Ishikawa (cell line): ENCODE results near the gene LRIT1.

ENCODE experiments used
- CEBPB ChIP-seq: IDR thresholded peaks from 2 replicates; pipeline ENCODE4 v1.6.1; 2012
- CREB1 ChIP-seq: IDR thresholded peaks from 2 replicates; pipeline ENCODE4 v1.6.1; 2012; ENCODE audit warnings: low read depth
- EGR1 ChIP-seq: IDR thresholded peaks from 2 replicates; pipeline ENCODE4 v1.6.1; 2012
- EP300 ChIP-seq: IDR thresholded peaks from 2 replicates; pipeline ENCODE4 v1.6.1; 2012; ENCODE audit warnings: borderline replicate concordance
- FOXM1 ChIP-seq: IDR thresholded peaks from 2 replicates; pipeline ENCODE4 v1.6.1; 2012; ENCODE audit warnings: low read depth, borderline replicate concordance
- MAX ChIP-seq: IDR thresholded peaks from 2 replicates; pipeline ENCODE4 v1.6.1; 2012
- NFIC ChIP-seq: IDR thresholded peaks from 2 replicates; pipeline ENCODE4 v1.6.1; 2012
- RAD21 ChIP-seq: IDR thresholded peaks from 2 replicates; pipeline ENCODE4 v1.6.1; 2012; ENCODE audit warnings: low read depth
- TAF1 ChIP-seq: IDR thresholded peaks from 2 replicates; pipeline ENCODE4 v1.6.1; 2012; ENCODE audit warnings: low read depth, mild to moderate bottlenecking
- TCF12 ChIP-seq: IDR thresholded peaks from 2 replicates; pipeline ENCODE4 v1.6.1; 2012; ENCODE audit warnings: low read depth
- TEAD4 ChIP-seq: IDR thresholded peaks from 2 replicates; pipeline ENCODE4 v1.6.1; 2012
- YY1 ChIP-seq: IDR thresholded peaks from 2 replicates; pipeline ENCODE4 v1.6.1; 2012; ENCODE audit warnings: low read depth
- ZBTB7A ChIP-seq: IDR thresholded peaks from 2 replicates; pipeline ENCODE4 v1.6.1; 2012; ENCODE audit warnings: low read depth
- TF ChIP-seq, protein P1 (sequence below): IDR thresholded peaks from 2 replicates; pipeline ENCODE4 v1.6.1; 2012
- TF ChIP-seq, protein P2 (sequence below): IDR thresholded peaks from 2 replicates; pipeline ENCODE4 v1.6.1; 2012; ENCODE audit warnings: low read depth, mild to moderate bottlenecking

Gene LRIT1

GRCh38 chr10:84226616-84227015, 14.7 kb downstream of the LRIT1 start:
- TF ChIP-seq EP300 (no peak), EGR1 (no peak), NFIC (no peak), CREB1 (no peak), ZBTB7A (no peak), FOXM1 (no peak), TCF12 (no peak), CEBPB (no peak), TEAD4 (no peak), MAX (no peak), TAF1 (no peak), YY1 (no peak), RAD21 (no peak)
- TF ChIP-seq, protein P1, sequence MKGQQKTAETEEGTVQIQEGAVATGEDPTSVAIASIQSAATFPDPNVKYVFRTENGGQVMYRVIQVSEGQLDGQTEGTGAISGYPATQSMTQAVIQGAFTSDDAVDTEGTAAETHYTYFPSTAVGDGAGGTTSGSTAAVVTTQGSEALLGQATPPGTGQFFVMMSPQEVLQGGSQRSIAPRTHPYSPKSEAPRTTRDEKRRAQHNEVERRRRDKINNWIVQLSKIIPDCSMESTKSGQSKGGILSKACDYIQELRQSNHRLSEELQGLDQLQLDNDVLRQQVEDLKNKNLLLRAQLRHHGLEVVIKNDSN: no peak
- TF ChIP-seq, protein P2, sequence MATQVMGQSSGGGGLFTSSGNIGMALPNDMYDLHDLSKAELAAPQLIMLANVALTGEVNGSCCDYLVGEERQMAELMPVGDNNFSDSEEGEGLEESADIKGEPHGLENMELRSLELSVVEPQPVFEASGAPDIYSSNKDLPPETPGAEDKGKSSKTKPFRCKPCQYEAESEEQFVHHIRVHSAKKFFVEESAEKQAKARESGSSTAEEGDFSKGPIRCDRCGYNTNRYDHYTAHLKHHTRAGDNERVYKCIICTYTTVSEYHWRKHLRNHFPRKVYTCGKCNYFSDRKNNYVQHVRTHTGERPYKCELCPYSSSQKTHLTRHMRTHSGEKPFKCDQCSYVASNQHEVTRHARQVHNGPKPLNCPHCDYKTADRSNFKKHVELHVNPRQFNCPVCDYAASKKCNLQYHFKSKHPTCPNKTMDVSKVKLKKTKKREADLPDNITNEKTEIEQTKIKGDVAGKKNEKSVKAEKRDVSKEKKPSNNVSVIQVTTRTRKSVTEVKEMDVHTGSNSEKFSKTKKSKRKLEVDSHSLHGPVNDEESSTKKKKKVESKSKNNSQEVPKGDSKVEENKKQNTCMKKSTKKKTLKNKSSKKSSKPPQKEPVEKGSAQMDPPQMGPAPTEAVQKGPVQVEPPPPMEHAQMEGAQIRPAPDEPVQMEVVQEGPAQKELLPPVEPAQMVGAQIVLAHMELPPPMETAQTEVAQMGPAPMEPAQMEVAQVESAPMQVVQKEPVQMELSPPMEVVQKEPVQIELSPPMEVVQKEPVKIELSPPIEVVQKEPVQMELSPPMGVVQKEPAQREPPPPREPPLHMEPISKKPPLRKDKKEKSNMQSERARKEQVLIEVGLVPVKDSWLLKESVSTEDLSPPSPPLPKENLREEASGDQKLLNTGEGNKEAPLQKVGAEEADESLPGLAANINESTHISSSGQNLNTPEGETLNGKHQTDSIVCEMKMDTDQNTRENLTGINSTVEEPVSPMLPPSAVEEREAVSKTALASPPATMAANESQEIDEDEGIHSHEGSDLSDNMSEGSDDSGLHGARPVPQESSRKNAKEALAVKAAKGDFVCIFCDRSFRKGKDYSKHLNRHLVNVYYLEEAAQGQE: no peak

DNA sequence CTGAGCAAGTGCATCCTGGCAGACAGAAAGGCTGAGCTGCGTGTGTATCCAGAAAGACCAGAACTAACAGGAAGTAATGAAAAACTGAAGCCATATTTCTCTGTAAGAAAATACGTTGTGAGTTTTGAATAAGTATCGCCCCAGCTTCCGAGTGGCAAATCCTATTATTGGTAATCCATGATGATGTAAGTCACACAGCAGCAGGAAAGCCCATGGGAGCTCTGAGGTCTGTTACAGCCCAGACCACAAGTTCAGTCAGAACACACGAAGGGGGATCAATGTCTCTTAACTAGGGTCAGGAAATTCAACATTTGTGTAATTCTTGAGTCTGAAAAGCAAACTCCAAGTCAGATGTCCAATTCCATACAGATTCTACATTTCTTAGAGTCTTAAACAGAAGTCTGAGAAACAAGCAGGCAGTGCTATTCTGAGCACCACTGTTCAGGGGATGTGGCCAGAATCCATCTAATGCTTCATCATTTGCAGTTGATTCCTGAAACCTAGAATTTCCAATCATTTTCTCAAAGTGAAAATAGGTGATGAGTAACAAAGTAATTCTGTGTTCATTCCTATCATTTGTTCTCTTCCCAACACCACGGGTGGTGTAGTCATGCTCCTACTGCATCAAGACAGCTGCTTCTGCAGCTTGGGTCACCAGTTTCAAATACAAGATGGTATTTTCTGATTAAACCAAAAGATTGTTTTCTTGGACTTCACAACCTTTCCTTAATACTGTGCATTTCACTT, 15.7 kb downstream of the LRIT1 start, which contains the start of gene LRIT2:
TSS of gene LRIT2 (minus strand) at position 118 of the 747 bp plus-strand sequence. CDS start at position 94, 24 bp downstream.
- TF ChIP-seq FOXM1 (no peak), TAF1 (no peak), RAD21 (no peak), CREB1 (no peak), ZBTB7A (no peak), YY1 (no peak), CEBPB (no peak), EP300 (no peak), NFIC (no peak), TEAD4 (no peak), MAX (no peak), TCF12 (no peak), EGR1 (no peak)
- TF ChIP-seq, protein P2: no peak
- TF ChIP-seq, protein P1: no peak

GRCh38 chr10:84224411-84225028, 16.8 kb downstream of the LRIT1 start:
- TF ChIP-seq CREB1: no peak
- TF ChIP-seq, protein P2: peak; percentile 96

DNA sequence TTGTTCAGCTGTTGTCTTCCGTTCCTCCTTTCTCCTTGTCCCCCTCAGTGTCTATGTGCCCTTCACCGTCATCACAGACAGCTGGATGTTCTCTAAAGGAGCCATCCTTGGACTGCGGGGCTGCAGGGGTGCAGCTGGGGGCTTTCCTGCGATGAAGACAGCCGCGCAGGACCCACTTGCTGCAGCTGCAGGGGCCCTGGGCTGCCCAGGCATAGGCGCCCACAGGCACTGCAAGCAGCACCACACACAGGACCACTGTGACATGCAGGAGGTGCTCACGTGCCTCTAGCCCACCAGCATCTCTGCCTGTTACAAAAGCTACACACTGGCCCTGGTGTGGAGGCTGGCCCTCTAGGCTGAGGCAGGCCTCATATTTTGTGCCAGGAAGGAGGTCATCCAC, 19.4 kb downstream of the LRIT1 start:
- TF ChIP-seq YY1: no peak
- no peak for TF ChIP-seq EP300
- no peak for TF ChIP-seq CEBPB
- TF ChIP-seq ZBTB7A: no peak
- TF ChIP-seq TCF12: no peak
- TF ChIP-seq, protein P2: no peak
- no peak for TF ChIP-seq CREB1
- no peak for TF ChIP-seq EGR1
- TF ChIP-seq, protein P1: no peak
- no peak for TF ChIP-seq MAX
- no peak for TF ChIP-seq NFIC
- TF ChIP-seq TAF1: no peak
- TF ChIP-seq RAD21: no peak
- no peak for TF ChIP-seq TEAD4
